ENCODE data around the gene MAGT1. TPM values are rescaled to one million over a fixed set of nuclear protein-coding genes. Genes with fewer than 3 reads are reported as not detected.

The MAGT1 gene
- total RNA-seq, 1 experiment from 2014 or later: 37.1 TPM

- TF ChIP-seq, protein P1, sequence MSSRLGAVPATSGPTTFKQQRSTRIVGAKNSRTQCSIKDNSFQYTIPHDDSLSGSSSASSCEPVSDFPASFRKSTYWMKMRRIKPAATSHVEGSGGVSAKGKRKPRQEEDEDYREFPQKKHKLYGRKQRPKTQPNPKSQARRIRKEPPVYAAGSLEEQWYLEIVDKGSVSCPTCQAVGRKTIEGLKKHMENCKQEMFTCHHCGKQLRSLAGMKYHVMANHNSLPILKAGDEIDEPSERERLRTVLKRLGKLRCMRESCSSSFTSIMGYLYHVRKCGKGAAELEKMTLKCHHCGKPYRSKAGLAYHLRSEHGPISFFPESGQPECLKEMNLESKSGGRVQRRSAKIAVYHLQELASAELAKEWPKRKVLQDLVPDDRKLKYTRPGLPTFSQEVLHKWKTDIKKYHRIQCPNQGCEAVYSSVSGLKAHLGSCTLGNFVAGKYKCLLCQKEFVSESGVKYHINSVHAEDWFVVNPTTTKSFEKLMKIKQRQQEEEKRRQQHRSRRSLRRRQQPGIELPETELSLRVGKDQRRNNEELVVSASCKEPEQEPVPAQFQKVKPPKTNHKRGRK (CRISPR knock-in tag; IDR thresholded peaks at IDR 0.05; ENCODE audit: borderline replicate concordance): no peak
- TF ChIP-seq ZNF317 (CRISPR knock-in tag; IDR thresholded peaks at IDR 0.05; ENCODE audit: borderline replicate concordance, low read depth): no peak
- TF ChIP-seq CDX4 (CRISPR knock-in tag; IDR thresholded peaks at IDR 0.05; ENCODE audit: borderline replicate concordance): no peak
- no peak for TF ChIP-seq IRF1 (CRISPR knock-in tag; IDR thresholded peaks at IDR 0.05)
- TF ChIP-seq IRF2 (CRISPR knock-in tag; IDR thresholded peaks at IDR 0.05; ENCODE audit: borderline replicate concordance, low read depth): no peak
- no peak for TF ChIP-seq ZNF263 (CRISPR knock-in tag; IDR thresholded peaks at IDR 0.05; ENCODE audit: low read depth)
- no peak for TF ChIP-seq RORB (CRISPR knock-in tag; IDR thresholded peaks at IDR 0.05)
- no peak for TF ChIP-seq NFE2L1 (CRISPR knock-in tag; IDR thresholded peaks at IDR 0.05)
- TF ChIP-seq AR (CRISPR knock-in tag; IDR thresholded peaks at IDR 0.05): no peak
- TF ChIP-seq, protein P2, sequence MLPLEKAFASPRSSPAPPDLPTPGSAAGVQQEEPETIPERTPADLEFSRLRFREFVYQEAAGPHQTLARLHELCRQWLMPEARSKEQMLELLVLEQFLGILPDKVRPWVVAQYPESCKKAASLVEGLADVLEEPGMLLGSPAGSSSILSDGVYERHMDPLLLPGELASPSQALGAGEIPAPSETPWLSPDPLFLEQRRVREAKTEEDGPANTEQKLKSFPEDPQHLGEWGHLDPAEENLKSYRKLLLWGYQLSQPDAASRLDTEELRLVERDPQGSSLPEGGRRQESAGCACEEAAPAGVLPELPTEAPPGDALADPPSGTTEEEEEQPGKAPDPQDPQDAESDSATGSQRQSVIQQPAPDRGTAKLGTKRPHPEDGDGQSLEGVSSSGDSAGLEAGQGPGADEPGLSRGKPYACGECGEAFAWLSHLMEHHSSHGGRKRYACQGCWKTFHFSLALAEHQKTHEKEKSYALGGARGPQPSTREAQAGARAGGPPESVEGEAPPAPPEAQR (CRISPR knock-in tag; IDR thresholded peaks at IDR 0.05): no peak
- TF ChIP-seq, protein P3, sequence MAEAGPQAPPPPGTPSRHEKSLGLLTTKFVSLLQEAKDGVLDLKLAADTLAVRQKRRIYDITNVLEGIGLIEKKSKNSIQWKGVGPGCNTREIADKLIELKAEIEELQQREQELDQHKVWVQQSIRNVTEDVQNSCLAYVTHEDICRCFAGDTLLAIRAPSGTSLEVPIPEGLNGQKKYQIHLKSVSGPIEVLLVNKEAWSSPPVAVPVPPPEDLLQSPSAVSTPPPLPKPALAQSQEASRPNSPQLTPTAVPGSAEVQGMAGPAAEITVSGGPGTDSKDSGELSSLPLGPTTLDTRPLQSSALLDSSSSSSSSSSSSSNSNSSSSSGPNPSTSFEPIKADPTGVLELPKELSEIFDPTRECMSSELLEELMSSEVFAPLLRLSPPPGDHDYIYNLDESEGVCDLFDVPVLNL (CRISPR knock-in tag; IDR thresholded peaks at IDR 0.05; ENCODE audit: borderline replicate concordance, low read depth): no peak
- TF ChIP-seq, protein P4, sequence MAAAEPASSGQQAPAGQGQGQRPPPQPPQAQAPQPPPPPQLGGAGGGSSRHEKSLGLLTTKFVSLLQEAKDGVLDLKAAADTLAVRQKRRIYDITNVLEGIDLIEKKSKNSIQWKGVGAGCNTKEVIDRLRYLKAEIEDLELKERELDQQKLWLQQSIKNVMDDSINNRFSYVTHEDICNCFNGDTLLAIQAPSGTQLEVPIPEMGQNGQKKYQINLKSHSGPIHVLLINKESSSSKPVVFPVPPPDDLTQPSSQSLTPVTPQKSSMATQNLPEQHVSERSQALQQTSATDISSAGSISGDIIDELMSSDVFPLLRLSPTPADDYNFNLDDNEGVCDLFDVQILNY (CRISPR knock-in tag; IDR thresholded peaks at IDR 0.05): peak; percentile 40; the same call in 1 of the 2 replicates
Measured at GRCh38 chrX:77785486-77786364, 109.5 kb downstream of the MAGT1 start, which contains the start of gene ATRX (continued).

- Mint-ChIP-seq H3K4me1 (peaks cover 28% of the 10 kb centered on the region), H3K27ac (peak overlapping the region; percentile 19), H3K9me3 (no peaks in the 10 kb centered on the region), H3K36me3 (no peaks in the 10 kb centered on the region), H3K4me3 (no peak overlapping the region), H3K27me3 (ENCODE audit: low read depth) (no peaks in the 10 kb centered on the region)
- ChIA-PET CTCF (no interaction called here), POLR2A (no interaction called here)
- no peak for DNase-seq (ENCODE audit: low spot score)
- no peak for ATAC-seq
- TF ChIP-seq ATF1 (CRISPR knock-in tag; IDR thresholded peaks at IDR 0.05): no peak
- TF ChIP-seq OVOL2 (CRISPR knock-in tag; IDR thresholded peaks at IDR 0.05; ENCODE audit: borderline replicate concordance): no peak
- TF ChIP-seq, protein P3 (CRISPR knock-in tag; IDR thresholded peaks at IDR 0.05; ENCODE audit: borderline replicate concordance, low read depth): no peak
- TF ChIP-seq IRF2 (CRISPR knock-in tag; IDR thresholded peaks at IDR 0.05; ENCODE audit: borderline replicate concordance, low read depth): no peak
- TF ChIP-seq, protein P5, sequence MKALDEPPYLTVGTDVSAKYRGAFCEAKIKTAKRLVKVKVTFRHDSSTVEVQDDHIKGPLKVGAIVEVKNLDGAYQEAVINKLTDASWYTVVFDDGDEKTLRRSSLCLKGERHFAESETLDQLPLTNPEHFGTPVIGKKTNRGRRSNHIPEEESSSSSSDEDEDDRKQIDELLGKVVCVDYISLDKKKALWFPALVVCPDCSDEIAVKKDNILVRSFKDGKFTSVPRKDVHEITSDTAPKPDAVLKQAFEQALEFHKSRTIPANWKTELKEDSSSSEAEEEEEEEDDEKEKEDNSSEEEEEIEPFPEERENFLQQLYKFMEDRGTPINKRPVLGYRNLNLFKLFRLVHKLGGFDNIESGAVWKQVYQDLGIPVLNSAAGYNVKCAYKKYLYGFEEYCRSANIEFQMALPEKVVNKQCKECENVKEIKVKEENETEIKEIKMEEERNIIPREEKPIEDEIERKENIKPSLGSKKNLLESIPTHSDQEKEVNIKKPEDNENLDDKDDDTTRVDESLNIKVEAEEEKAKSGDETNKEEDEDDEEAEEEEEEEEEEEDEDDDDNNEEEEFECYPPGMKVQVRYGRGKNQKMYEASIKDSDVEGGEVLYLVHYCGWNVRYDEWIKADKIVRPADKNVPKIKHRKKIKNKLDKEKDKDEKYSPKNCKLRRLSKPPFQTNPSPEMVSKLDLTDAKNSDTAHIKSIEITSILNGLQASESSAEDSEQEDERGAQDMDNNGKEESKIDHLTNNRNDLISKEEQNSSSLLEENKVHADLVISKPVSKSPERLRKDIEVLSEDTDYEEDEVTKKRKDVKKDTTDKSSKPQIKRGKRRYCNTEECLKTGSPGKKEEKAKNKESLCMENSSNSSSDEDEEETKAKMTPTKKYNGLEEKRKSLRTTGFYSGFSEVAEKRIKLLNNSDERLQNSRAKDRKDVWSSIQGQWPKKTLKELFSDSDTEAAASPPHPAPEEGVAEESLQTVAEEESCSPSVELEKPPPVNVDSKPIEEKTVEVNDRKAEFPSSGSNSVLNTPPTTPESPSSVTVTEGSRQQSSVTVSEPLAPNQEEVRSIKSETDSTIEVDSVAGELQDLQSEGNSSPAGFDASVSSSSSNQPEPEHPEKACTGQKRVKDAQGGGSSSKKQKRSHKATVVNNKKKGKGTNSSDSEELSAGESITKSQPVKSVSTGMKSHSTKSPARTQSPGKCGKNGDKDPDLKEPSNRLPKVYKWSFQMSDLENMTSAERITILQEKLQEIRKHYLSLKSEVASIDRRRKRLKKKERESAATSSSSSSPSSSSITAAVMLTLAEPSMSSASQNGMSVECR (CRISPR knock-in tag; IDR thresholded peaks at IDR 0.05; ENCODE audit: borderline replicate concordance): no peak
- TF ChIP-seq ZNF232 (CRISPR knock-in tag; IDR thresholded peaks at IDR 0.05): no peak
Measured at GRCh38 chrX:77779695-77780094, 115.5 kb downstream of the MAGT1 start.

Measured in WTC11 (cell line).